NCI-H2107 treated with DMSO at 0.1 percent for 48 hours (cell line): ENCODE measurements around the gene RERE.
A peak's percentile ranks its signal among the peaks of the same experiment; 100 is the strongest.

ENCODE experiments used
- DNase-seq: peaks from one replicate; lab custom pipeline; 2025; ENCODE audit not compliant: unreplicated experiment; lab: John Stamatoyannopoulos, UW

Gene RERE

GRCh38 chr1:8371372-8371991 is 446.0 kb downstream of the RERE start:
- DNase-seq: no peak

DNA sequence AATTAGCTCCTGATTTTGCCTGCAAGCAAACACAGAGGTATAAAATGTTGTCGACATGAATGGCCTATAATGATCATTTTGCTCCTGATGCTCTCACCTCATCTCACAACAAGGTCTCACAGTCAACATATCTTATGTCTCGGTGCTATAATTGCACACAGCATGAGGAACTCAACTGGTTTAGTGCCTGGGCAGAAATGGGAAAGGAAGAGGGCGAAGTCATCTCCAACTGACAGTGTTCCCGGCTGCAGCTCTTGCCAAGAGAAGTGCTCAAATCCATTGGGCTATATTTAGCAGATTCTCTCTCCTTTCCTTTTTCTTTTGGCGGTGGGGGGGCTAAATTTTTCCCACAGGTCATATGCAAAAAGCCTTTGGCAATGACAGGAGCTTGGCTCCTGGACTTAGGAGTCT is 446.5 kb downstream of the RERE start:
- DNase-seq: no peak

- peak; percentile 6 for DNase-seq
Observed at GRCh38 chr1:8370046-8370881, 447.2 kb downstream of the RERE start.

- DNase-seq: no peak
Observed at GRCh38 chr1:8368956-8369639, 448.3 kb downstream of the RERE start.

GRCh38 chr1:8367571-8368194 is 449.8 kb downstream of the RERE start:
- DNase-seq: no peak

DNA sequence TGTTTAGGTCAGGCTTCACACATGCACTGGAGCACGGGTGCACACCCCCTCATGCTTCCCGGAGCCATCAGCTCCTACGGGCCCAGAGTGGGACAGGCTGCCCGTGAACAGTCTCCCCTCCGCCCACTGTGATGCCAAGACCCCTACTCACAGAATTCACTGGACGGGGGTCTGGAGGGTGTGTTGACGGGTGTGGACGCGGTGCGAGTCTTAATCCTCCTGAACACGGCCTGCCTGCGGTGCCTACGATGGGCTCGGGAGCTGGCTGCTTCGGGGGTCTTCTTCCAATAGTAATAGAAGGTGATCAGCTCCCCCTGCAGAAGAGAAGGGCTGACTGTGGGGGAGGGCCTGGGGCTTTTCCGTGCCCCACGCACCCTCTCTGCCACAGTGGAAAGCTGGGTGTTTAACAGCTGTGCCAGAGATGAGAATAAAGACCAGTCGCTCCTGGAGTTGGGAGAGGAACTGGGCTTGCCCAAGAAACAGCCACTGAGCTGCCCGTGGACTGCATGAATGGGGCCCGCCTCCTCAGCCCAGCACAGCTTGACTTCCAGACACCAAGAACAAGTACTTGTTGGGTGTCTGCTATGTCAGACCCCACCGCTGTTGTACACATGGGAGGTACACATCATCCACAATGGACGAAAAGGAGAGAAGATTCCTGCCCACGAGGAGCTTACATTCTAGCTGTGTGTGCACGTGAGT is 451.6 kb downstream of the RERE start:
- no peak for DNase-seq

- DNase-seq: no peak
Observed at GRCh38 chr1:8364528-8365442, 452.7 kb downstream of the RERE start.

- no peak for DNase-seq
Observed at GRCh38 chr1:8363767-8364301, 453.6 kb downstream of the RERE start.

DNA sequence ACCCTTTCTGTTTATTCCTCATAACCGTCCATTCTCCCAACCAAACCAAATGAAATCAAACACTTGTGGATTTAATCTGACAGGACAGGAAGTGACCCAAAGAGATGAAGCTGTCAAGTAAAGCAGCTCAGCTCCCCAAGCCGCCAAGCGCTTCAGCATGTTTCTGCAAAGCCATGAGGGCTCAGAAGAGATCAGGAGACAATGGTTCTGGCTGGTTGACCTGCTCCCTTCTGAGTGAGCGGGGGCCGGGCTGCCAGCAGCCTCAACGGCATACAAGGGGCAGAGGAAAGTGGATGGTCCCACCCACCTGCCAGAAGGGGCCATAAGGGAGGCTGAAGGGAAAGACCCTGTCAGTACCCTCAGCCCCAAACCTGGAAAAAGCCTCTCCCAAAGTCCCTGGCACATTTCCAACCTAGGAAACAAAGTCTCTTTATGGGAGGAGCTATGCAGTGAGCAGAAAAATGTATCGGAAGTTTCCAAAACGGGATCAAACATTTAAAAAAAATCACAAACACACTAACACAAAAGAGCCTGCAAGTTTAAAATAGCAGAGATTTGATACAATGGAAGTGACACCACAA is 454.2 kb downstream of the RERE start:
- DNase-seq: no peak

- DNase-seq: no peak
Observed at GRCh38 chr1:8362701-8363101, 454.7 kb downstream of the RERE start.

DNA sequence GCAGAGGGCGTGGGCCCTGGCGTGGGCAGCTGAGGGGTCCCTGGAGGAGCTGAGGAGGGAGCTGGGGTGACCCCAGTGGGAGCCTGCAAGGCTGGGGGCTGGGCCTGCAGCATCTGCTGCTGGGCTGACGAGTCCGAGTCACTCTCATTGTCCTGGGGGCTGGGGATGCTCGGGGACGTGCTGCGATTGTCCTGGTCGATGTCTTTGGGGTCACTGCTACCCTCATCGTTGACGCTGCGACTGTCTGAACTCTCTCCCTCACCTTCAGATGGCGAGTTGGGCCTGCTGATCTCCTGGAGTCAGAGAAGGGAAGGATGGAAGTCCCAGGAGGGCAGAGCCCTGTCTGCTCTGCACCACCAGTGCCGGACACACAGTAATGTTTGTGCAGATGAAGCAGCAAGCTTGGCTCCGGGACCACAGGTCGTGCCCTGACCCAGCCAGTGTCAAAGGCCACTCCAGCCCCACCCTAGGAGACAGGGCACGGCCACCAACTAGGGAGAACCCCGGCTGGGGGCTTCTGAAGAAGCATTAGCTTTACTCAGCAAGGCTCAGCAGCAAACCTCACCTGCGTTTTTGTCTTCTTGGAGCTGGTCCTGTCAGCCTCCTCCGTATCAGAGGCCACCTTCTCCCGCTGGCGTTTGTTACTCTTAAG is 456.1 kb downstream of the RERE start:
- no peak for DNase-seq

- no peak for DNase-seq
Observed at GRCh38 chr1:8360493-8361197, 456.8 kb downstream of the RERE start.

- DNase-seq: no peak
Observed at GRCh38 chr1:8359617-8360481, 457.6 kb downstream of the RERE start.

GRCh38 chr1:8358897-8359616 is 458.4 kb downstream of the RERE start:
- no peak for DNase-seq

DNA sequence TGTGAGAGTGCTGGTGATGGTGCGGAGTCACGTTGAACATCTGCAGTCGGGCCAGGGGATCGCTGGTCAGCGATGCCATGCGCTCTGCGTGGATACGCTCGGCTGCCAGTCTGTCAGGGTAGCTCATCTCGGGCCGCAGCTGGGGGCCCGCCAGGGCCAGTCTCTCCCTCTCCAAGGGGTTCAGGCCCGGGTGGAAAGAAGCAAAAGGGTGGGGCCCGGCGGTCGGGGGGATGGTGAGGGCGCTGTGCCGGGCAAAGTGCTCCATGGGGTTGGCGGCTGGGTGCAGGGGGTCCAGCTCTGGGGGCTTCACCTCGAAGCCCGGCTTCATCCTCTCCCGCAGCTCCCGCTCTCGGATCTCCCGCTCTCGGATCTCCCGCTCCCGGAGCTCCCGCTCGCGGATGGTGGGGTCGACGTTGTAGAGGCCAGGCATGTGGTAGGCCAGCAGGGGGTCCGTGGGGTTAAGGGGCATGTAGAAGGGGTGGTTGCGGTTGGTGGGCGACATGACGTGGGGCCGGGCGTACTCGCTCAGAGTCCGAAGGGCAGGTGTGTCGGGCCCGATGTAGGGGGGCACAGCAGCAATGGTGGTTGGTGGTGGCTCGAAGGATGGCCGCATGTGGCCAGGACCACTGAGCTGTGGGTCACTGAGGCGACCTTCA is 459.1 kb downstream of the RERE start:
- DNase-seq: no peak
